Natural killer cell (primary cell): ENCODE data around the gene CEP128. TPM values are rescaled to one million over a fixed set of nuclear protein-coding genes. Genes with fewer than 3 reads are reported as not detected.

Source experiments
- ATAC-seq, 3 donors: fragments of 150-1000 bp in 2 of 3; fragments of 200-7000 bp in 1 of 3; cut with Tn5 transposase; 1 replicate in 1 of 3; 2 replicates in 2 of 3; pipeline ENCODE4 v1.10.0; 2021; ENCODE audit warnings: mild to moderate bottlenecking in 2 of 3, moderate library complexity in 2 of 3
- DNase-seq, 2 donors: peaks; one replicate each; pipeline versions ENCODE4 v3.0.0 to v3.0.0-alpha.2; 2013 to 2021; ENCODE audit warnings: mixed read lengths in 1 of 2
- H3K27ac ChIP-seq: one replicate; pipeline ENCODE4 v1.5.1; 2013; ENCODE audit warnings: mild to moderate bottlenecking, low read length
- H3K27me3 ChIP-seq: one replicate; pipeline ENCODE4 v1.6.1; 2013; ENCODE audit warnings: low read length; ENCODE audit not compliant: control insufficient read depth, insufficient read depth
- H3K36me3 ChIP-seq: one replicate; pipeline ENCODE4 v1.6.1; 2013; ENCODE audit warnings: low read length; ENCODE audit not compliant: control insufficient read depth, insufficient read depth
- H3K4me1 ChIP-seq: one replicate; pipeline ENCODE4 v1.6.1; 2013; ENCODE audit warnings: low read length; ENCODE audit not compliant: control insufficient read depth, insufficient read depth
- H3K4me3 ChIP-seq: one replicate; pipeline ENCODE4 v1.5.1; 2013; ENCODE audit warnings: low read length
- H3K9me3 ChIP-seq: one replicate; pipeline ENCODE4 v1.6.1; 2013; ENCODE audit warnings: low read length; ENCODE audit not compliant: control insufficient read depth, insufficient read depth
- H3K27ac Mint-ChIP-seq, 2 donors: one replicate each; pipeline ENCODE4 v1.8.0; 2022; ENCODE audit warnings: mild to moderate bottlenecking in 2 of 2, mixed read lengths in 2 of 2, moderate library complexity in 1 of 2
- H3K27me3 Mint-ChIP-seq, 2 donors: one replicate each; pipeline ENCODE4 v1.8.0; 2022; ENCODE audit warnings: low read depth in 2 of 2, mixed read lengths in 2 of 2
- H3K36me3 Mint-ChIP-seq: one replicate; pipeline ENCODE4 v1.8.0; 2022; ENCODE audit warnings: mixed read lengths
- H3K4me1 Mint-ChIP-seq, 2 donors: one replicate each; pipeline ENCODE4 v1.8.0; 2022; ENCODE audit warnings: mixed read lengths in 2 of 2
- H3K4me3 Mint-ChIP-seq: one replicate; pipeline ENCODE4 v1.8.0; 2022; ENCODE audit warnings: mild to moderate bottlenecking, moderate library complexity, mixed read lengths
- H3K9me3 Mint-ChIP-seq, 2 donors: one replicate each; pipeline ENCODE4 v1.8.0; 2022; ENCODE audit warnings: mixed read lengths in 2 of 2
- WGBS: methylation state at CpG from one replicate; pipeline ENCODE4 v1.1.7; 2013; ENCODE audit warnings: missing lambda C conversion rate; ENCODE audit not compliant: insufficient coverage; 5-methylcytosine and 5-hydroxymethylcytosine counted together
- intact Hi-C: fragments of 100-400 bp; cut with micrococcal nuclease; formaldehyde crosslinking; loops from one replicate; pipeline ENCODE4 v1.14.2; 2022
- total RNA-seq, 4 donors: library from RNA; stranded (reverse); fragments of 120-200 nt in 1 of 4; gene quantifications; one replicate each; pipeline versions ENCODE4 v1.2.3 to v1.2.4, GENCODE V29; 2013 to 2022
- TF ChIP-seq, protein P1 (sequence below): fragments of 200-600 bp; IDR thresholded peaks from one replicate; pipeline ENCODE4 v1.8.0; 2022; ENCODE audit warnings: antibody characterized with exemption

CEP128 gene
- total RNA-seq, 3 donors from 2014 or later (not counting 1 experiment from before 2014, with no cell fraction given): 14.4 to 16.7 (median 15.6) TPM

DNA sequence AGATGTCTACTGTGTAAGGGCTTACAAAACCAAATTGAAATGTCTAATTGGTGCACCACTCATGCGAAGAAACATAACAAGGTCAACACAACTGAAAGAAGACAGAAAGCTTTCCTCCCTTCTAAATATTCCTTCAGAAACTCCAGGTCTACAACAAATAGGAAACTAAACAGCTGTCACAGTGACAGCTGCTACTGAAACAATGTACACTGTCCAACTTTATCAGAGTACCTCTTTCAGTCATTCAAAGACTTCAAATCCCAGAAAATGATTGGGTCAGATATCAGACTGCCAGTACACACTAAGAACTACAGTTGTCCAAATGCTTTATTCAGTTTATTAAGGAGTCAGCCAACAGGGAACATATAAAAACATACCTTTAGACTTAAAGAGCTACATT, 35.2 kb downstream of the CEP128 start:
- no peak for ATAC-seq
- no peaks in the 10 kb centered on the region for H3K4me1 ChIP-seq
- intact Hi-C loops: no loop called here
- no peaks in the 10 kb centered on the region for H3K27me3 ChIP-seq
- H3K27me3 Mint-ChIP-seq: no peaks in the 10 kb centered on the region
- H3K36me3 ChIP-seq: no peaks in the 10 kb centered on the region
- no peak overlapping the region for H3K4me3 ChIP-seq
- no peaks in the 10 kb centered on the region for H3K9me3 Mint-ChIP-seq
- 46% methylated on average over 1 of the region's 1 CpG for whole genome bisulfite sequencing
- no peaks in the 10 kb centered on the region for H3K36me3 Mint-ChIP-seq
- TF ChIP-seq, protein P1, sequence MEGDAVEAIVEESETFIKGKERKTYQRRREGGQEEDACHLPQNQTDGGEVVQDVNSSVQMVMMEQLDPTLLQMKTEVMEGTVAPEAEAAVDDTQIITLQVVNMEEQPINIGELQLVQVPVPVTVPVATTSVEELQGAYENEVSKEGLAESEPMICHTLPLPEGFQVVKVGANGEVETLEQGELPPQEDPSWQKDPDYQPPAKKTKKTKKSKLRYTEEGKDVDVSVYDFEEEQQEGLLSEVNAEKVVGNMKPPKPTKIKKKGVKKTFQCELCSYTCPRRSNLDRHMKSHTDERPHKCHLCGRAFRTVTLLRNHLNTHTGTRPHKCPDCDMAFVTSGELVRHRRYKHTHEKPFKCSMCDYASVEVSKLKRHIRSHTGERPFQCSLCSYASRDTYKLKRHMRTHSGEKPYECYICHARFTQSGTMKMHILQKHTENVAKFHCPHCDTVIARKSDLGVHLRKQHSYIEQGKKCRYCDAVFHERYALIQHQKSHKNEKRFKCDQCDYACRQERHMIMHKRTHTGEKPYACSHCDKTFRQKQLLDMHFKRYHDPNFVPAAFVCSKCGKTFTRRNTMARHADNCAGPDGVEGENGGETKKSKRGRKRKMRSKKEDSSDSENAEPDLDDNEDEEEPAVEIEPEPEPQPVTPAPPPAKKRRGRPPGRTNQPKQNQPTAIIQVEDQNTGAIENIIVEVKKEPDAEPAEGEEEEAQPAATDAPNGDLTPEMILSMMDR: no peak
- no peak overlapping the region for H3K4me3 Mint-ChIP-seq
- H3K4me1 Mint-ChIP-seq: no peaks in the 10 kb centered on the region
- H3K9me3 ChIP-seq: no peaks in the 10 kb centered on the region
- H3K27ac Mint-ChIP-seq: no peak overlapping the region
- DNase-seq: no peak
- no peak overlapping the region for H3K27ac ChIP-seq

DNA sequence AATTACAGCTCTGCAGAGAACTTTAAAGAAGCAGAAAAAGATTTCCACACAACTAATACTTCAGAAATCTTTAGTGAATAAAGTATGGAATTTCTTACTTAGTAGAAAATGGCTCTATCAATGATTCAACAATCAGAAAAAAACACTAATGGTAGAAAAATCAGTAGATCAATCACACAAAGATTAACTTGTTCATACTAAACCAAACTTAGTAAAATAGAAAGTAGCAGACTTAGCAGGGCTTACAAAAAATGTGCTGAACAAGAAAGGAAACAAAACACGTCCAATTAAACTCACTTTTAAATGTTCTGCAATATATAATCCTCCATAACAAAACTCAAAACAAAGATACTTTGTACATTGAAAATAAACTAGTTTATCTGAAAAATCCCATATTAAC, 38.9 kb downstream of the CEP128 start:
- TF ChIP-seq, protein P1: no peak
- 40% methylated on average over 1 of the region's 1 CpG for WGBS
- intact Hi-C loops: no loop called here
- Histone ChIP-seq H3K4me1 (no peaks in the 10 kb centered on the region), H3K4me3 (no peak overlapping the region), H3K9me3 (no peaks in the 10 kb centered on the region), H3K27me3 (no peaks in the 10 kb centered on the region), H3K27ac (no peak overlapping the region), H3K36me3 (peaks cover 3% of the 10 kb centered on the region)
- Mint-ChIP-seq H3K4me3 (no peak overlapping the region), H3K9me3 (no peaks in the 10 kb centered on the region), H3K27ac (no peak overlapping the region), H3K4me1 (no peaks in the 10 kb centered on the region), H3K36me3 (no peaks in the 10 kb centered on the region), H3K27me3 (no peaks in the 10 kb centered on the region)
- DNase-seq: no peak
- ATAC-seq: no peak

DNA sequence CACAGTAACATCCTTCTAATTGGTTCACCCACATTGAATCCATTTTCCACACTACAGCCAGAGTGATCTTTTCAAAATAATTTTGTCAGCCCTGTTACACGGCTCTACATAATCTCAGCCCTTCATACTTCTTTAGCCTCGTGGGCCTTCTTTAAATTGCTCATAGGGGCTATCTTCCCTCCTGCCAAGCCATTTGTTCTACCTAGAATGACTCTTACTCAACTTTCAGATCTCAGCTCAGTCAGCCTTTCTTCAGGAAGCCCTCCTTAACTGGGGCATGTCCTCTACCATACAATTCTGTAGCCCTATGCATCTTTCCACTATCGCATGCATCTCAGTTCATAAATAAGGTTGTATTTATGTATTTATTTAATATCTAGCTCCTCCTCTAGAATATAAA, 39.7 kb downstream of the CEP128 start:
- intact Hi-C loops: no loop called here
- Mint-ChIP-seq H3K4me1 (no peaks in the 10 kb centered on the region), H3K4me3 (no peak overlapping the region), H3K36me3 (no peaks in the 10 kb centered on the region), H3K27ac (no peak overlapping the region), H3K27me3 (no peaks in the 10 kb centered on the region), H3K9me3 (no peaks in the 10 kb centered on the region)
- TF ChIP-seq, protein P1: no peak
- no peak for DNase-seq
- no peaks in the 10 kb centered on the region for H3K4me1 ChIP-seq
- no peaks in the 10 kb centered on the region for H3K9me3 ChIP-seq
- H3K27me3 ChIP-seq: no peaks in the 10 kb centered on the region
- ATAC-seq: no peak
- H3K27ac ChIP-seq: no peak overlapping the region
- WGBS: 72% methylated on average over 2 of the region's 3 CpGs
- no peak overlapping the region for H3K4me3 ChIP-seq
- H3K36me3 ChIP-seq: peaks cover 3% of the 10 kb centered on the region

DNA sequence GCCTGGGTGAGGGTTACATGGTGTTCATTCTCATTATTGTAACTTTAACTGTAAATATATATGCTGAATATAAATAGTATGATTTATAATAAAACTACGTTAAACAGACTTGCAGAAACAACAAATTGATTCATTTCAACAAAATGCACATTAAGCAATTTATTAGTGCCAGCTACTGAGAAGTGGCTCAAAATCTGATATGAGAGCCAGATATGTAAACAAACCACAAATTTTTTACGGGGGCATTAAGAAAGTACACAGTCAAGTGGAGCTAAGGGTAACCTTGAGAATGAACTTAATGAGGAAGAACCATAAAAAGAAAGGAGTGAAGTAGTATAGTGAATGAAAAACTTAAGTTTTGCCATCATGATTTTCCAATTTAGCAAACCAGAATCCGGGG, 40.3 kb downstream of the CEP128 start:
- H3K4me1 Mint-ChIP-seq: no peaks in the 10 kb centered on the region
- WGBS: 100% methylated on average over 2 of the region's 3 CpGs
- Histone ChIP-seq H3K4me1 (no peaks in the 10 kb centered on the region), H3K27ac (no peak overlapping the region), H3K9me3 (no peaks in the 10 kb centered on the region), H3K27me3 (no peaks in the 10 kb centered on the region), H3K36me3 (peaks cover 3% of the 10 kb centered on the region), H3K4me3 (no peak overlapping the region)
- H3K27me3 Mint-ChIP-seq: no peaks in the 10 kb centered on the region
- no peak overlapping the region for H3K27ac Mint-ChIP-seq
- ATAC-seq: no peak
- H3K36me3 Mint-ChIP-seq: no peaks in the 10 kb centered on the region
- H3K4me3 Mint-ChIP-seq: no peak overlapping the region
- intact Hi-C loops: no loop called here
- H3K9me3 Mint-ChIP-seq: no peaks in the 10 kb centered on the region
- TF ChIP-seq, protein P1: no peak
- no peak for DNase-seq
